ENCODE data around the gene IGHMBP2. TPM values are rescaled to one million over a fixed set of nuclear protein-coding genes. Genes with fewer than 3 reads are reported as not detected.

Gene IGHMBP2
- total RNA-seq, 1 experiment from 2014 or later, result 19.3 TPM

GRCh38 chr11:68931911-68932310 lies 28.2 kb downstream of the IGHMBP2 start:
- Histone ChIP-seq H2AFZ (ENCODE audit: low read depth, low read length, poor library complexity, severe bottlenecking) (no peak overlapping the region), H4K20me1 (ENCODE audit: insufficient read depth) (no peaks in the 10 kb centered on the region), H3K4me3 (replicated peaks in 1 of 2; ENCODE audit: low read depth in 1 of 2, low read length in 2 of 2) (no peak overlapping the region), H3K27ac (ENCODE audit: low read depth, low read length) (no peak overlapping the region), H3K9me2 (ENCODE audit: insufficient read depth) (no peaks in the 10 kb centered on the region), H3K9ac (ENCODE audit: low read length) (no peak overlapping the region), H3K36me3 (ENCODE audit: control insufficient read depth in 1 of 2, insufficient read depth in 2 of 2, low read length in 2 of 2) (peaks cover 19 to 23% of the 10 kb centered on the region in 2 experiments), H3K9me3 (ENCODE audit: control insufficient read depth in 1 of 2, insufficient read depth in 1 of 2, low read depth in 1 of 2, low read length in 2 of 2) (no peaks in the 10 kb centered on the region; a peak in 1 of 4 replicates), H3K79me2 (ENCODE audit: insufficient read depth, low read length) (peaks cover 7% of the 10 kb centered on the region; the same call in 1 of the 2 replicates), H3K4me2 (ENCODE audit: low read length) (no peak overlapping the region), H3K27me3 (ENCODE audit: insufficient read depth, low read length) (no peaks in the 10 kb centered on the region), H3K4me1 (ENCODE audit: control insufficient read depth in 1 of 2, insufficient read depth in 2 of 2, low read length in 2 of 2) (no peaks in the 10 kb centered on the region)
- ChIA-PET CTCF (no interaction called here), RAD21 (ENCODE audit: low non-redundant PET in 1 of 2, low total read pairs in 2 of 2, uncharacterized antibody in 2 of 2, unreplicated experiment in 2 of 2) (no interaction called here), POLR2A (no interaction called here)
- intact Hi-C loops (cut with micrococcal nuclease), result no loop called here
- ATAC-seq (no peak), DNase-seq (ENCODE audit: low read depth, low spot score) (no peak)
- no TSS peak for BruUV-seq (replicated peaks)
- TF ChIP-seq POLR2A (IDR thresholded peaks at IDR 0.05; ENCODE audit: borderline replicate concordance, extremely low read depth, insufficient read depth, insufficient read length) (no peak), CEBPB (IDR thresholded peaks at IDR 0.05; ENCODE audit: low read depth) (no peak), RAD21 (IDR thresholded peaks at IDR 0.05; ENCODE audit: low read depth) (no peak), ZFX (IDR thresholded peaks at IDR 0.05) (no peak), POLR2AphosphoS5 (IDR thresholded peaks at IDR 0.05; ENCODE audit: low read depth, low read length) (no peak), ELF1 (IDR thresholded peaks at IDR 0.05; ENCODE audit: borderline replicate concordance, low read depth) (no peak), SP1 (IDR thresholded peaks at IDR 0.05; ENCODE audit: low read depth) (no peak), CBX3 (IDR thresholded peaks at IDR 0.05; ENCODE audit: low read depth) (no peak), SIN3A (IDR thresholded peaks at IDR 0.05; ENCODE audit: low read depth) (no peak), ZBTB33 (IDR thresholded peaks at IDR 0.05; ENCODE audit: extremely low read depth, insufficient replicate concordance, low read length) (no peak), FOSL1 (IDR thresholded peaks at IDR 0.05; ENCODE audit: low read depth) (no peak), SRF (IDR thresholded peaks at IDR 0.05; ENCODE audit: low read depth) (no peak), EZH2phosphoT487 (IDR thresholded peaks at IDR 0.05; ENCODE audit: borderline replicate concordance) (no peak), TCF7L2 (IDR thresholded peaks at IDR 0.05; ENCODE audit: borderline replicate concordance, extremely low read depth, insufficient read depth, insufficient read length) (no peak), EZH2 (IDR thresholded peaks at IDR 0.05) (no peak), JUND (IDR thresholded peaks at IDR 0.05) (no peak)
- TF ChIP-seq, protein P1, sequence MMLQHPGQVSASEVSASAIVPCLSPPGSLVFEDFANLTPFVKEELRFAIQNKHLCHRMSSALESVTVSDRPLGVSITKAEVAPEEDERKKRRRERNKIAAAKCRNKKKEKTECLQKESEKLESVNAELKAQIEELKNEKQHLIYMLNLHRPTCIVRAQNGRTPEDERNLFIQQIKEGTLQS (IDR thresholded peaks at IDR 0.05), result no peak
- TF ChIP-seq, protein P2, sequence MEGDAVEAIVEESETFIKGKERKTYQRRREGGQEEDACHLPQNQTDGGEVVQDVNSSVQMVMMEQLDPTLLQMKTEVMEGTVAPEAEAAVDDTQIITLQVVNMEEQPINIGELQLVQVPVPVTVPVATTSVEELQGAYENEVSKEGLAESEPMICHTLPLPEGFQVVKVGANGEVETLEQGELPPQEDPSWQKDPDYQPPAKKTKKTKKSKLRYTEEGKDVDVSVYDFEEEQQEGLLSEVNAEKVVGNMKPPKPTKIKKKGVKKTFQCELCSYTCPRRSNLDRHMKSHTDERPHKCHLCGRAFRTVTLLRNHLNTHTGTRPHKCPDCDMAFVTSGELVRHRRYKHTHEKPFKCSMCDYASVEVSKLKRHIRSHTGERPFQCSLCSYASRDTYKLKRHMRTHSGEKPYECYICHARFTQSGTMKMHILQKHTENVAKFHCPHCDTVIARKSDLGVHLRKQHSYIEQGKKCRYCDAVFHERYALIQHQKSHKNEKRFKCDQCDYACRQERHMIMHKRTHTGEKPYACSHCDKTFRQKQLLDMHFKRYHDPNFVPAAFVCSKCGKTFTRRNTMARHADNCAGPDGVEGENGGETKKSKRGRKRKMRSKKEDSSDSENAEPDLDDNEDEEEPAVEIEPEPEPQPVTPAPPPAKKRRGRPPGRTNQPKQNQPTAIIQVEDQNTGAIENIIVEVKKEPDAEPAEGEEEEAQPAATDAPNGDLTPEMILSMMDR (IDR thresholded peaks at IDR 0.05 in 2 of 3, conservative IDR thresholded peaks at IDR 0.05 in 1 of 3; ENCODE audit: borderline replicate concordance in 1 of 3, insufficient read depth in 1 of 3, low read depth in 2 of 3, low read length in 2 of 3), result no peak

Data from HCT116 (cell line).